ENCODE data around the gene MINDY4. TPM values are rescaled to one million over a fixed set of nuclear protein-coding genes. Genes with fewer than 3 reads are reported as not detected.

Gene MINDY4
- 5.4 and 8.4 TPM in 2 replicates for total RNA-seq (ENCODE audit: low replicate concordance)
- long read RNA-seq, partial matches to known transcripts: 4 of 12 reads
- long read RNA-seq, other reads (novel, unspliced or antisense): 5 of 12 reads

GRCh38 chr7:30771174-30771879 is at the start of gene MINDY4:
MINDY4 (plus strand) TSS chr7:30771417; CDS start chr7:30771494, 77 bp downstream.
- H3K27ac Mint-ChIP-seq: peak within 1 kb of the TSS; percentile 73
- H3K9me3 Mint-ChIP-seq: no peaks in the 10 kb centered on the region
- peak within 1 kb of the TSS; percentile 93 for H3K4me3 Mint-ChIP-seq
- H3K27me3 Mint-ChIP-seq: no peaks in the 10 kb centered on the region
- no peak for TF ChIP-seq CTCF (conservative IDR thresholded peaks at IDR 0.05)
- DNase-seq (ENCODE audit: extremely low spot score, unreplicated experiment): peak; percentile 83
- H3K4me1 Mint-ChIP-seq (ENCODE audit: unreplicated experiment): peaks cover 5% of the 10 kb centered on the region
- no peaks in the 10 kb centered on the region for H3K36me3 Mint-ChIP-seq

GRCh38 chr7:30722187-30722586 is 49.0 kb upstream of the MINDY4 start:
- no peak overlapping the region for H3K27ac Mint-ChIP-seq
- H3K27me3 Mint-ChIP-seq: peaks cover 21% of the 10 kb centered on the region
- no peaks in the 10 kb centered on the region for H3K36me3 Mint-ChIP-seq
- peaks cover 23% of the 10 kb centered on the region for H3K9me3 Mint-ChIP-seq
- no peak overlapping the region for H3K4me3 Mint-ChIP-seq
- no peaks in the 10 kb centered on the region for H3K4me1 Mint-ChIP-seq (ENCODE audit: unreplicated experiment)
- no peak for DNase-seq (ENCODE audit: extremely low spot score, unreplicated experiment)
- TF ChIP-seq CTCF (conservative IDR thresholded peaks at IDR 0.05): no peak

- Mint-ChIP-seq H3K27ac (no peak overlapping the region), H3K27me3 (peaks cover 21% of the 10 kb centered on the region), H3K4me3 (no peak overlapping the region), H3K9me3 (peaks cover 21% of the 10 kb centered on the region), H3K36me3 (no peaks in the 10 kb centered on the region), H3K4me1 (ENCODE audit: unreplicated experiment) (no peaks in the 10 kb centered on the region)
- no peak for TF ChIP-seq CTCF (conservative IDR thresholded peaks at IDR 0.05)
- DNase-seq (ENCODE audit: extremely low spot score, unreplicated experiment): no peak
Observed at GRCh38 chr7:30722671-30723070, 48.5 kb upstream of the MINDY4 start.

- DNase-seq (ENCODE audit: extremely low spot score, unreplicated experiment): no peak
- H3K27me3 Mint-ChIP-seq: peaks cover 29% of the 10 kb centered on the region
- no peak overlapping the region for H3K4me3 Mint-ChIP-seq
- peaks cover 11% of the 10 kb centered on the region for H3K9me3 Mint-ChIP-seq
- no peaks in the 10 kb centered on the region for H3K4me1 Mint-ChIP-seq (ENCODE audit: unreplicated experiment)
- H3K36me3 Mint-ChIP-seq: no peaks in the 10 kb centered on the region
- no peak overlapping the region for H3K27ac Mint-ChIP-seq
- TF ChIP-seq CTCF (conservative IDR thresholded peaks at IDR 0.05): no peak
Observed at GRCh38 chr7:30723776-30724175, 47.4 kb upstream of the MINDY4 start.

- Mint-ChIP-seq H3K36me3 (no peaks in the 10 kb centered on the region), H3K4me1 (ENCODE audit: unreplicated experiment) (no peaks in the 10 kb centered on the region), H3K27me3 (peaks cover 48% of the 10 kb centered on the region), H3K9me3 (peaks cover 6% of the 10 kb centered on the region), H3K27ac (no peak overlapping the region), H3K4me3 (no peak overlapping the region)
- DNase-seq (ENCODE audit: extremely low spot score, unreplicated experiment): no peak
- TF ChIP-seq CTCF (conservative IDR thresholded peaks at IDR 0.05): no peak
Observed at GRCh38 chr7:30726296-30727006, 44.8 kb upstream of the MINDY4 start.

All from type B pancreatic cell (in vitro differentiated cells).